ENCODE data around the gene LAYN. TPM values are rescaled to one million over a fixed set of nuclear protein-coding genes. Genes with fewer than 3 reads are reported as not detected.

Gene LAYN
- polyA plus RNA-seq, 2 of the 4 experiments (the other 2 are of a cell fraction): 4.1 to 9.0 TPM

DNA sequence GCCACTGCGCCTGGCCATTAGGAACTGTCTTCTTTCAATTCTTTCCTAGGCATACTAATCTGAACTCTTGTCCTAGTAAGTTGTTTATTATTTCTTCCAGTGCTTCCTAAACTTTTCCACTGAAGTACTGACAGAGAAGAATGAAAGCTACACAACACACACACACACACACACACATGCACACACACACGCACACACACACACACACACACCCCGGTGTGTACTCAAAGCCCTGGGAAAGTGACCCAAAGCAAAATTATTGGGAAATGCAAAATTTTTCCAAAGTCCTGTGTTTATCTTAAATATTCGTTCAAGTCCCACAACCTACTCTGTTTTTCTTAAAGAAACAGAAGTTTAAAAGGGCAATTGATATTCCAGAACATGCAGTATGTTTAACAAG is 42.4 kb downstream of the LAYN start:
- DNase-seq (ENCODE audit: low read depth in 1 of 2, low spot score in 1 of 2): no peak
- Histone ChIP-seq H3K4me1 (no peaks in the 10 kb centered on the region), H3K9me3 (no peaks in the 10 kb centered on the region), H3K27ac (no peak overlapping the region), H3K4me3 (no peak overlapping the region), H3K4me2 (no peak overlapping the region)
- WGBS (ENCODE audit: missing lambda C conversion rate): 72% methylated on average over 4 of the region's 4 CpGs
- CTCF ChIA-PET: interaction anchor here (1.1 to 1.2 kb wide), 2 partner anchors 194 to 195 kb away, joined by 3 to 4 read pairs; no protein-coding TSS in a partner anchor
- TF ChIP-seq HDAC2 (IDR thresholded peaks at IDR 0.05) (no peak), RAD21 (conservative IDR thresholded peaks at IDR 0.05 in 1 of 2, IDR thresholded peaks at IDR 0.05 in 1 of 2) (no peak), HEYL (CRISPR knock-in tag; IDR thresholded peaks at IDR 0.05) (no peak), RCOR1 (IDR thresholded peaks at IDR 0.05; ENCODE audit: low read depth, low read length) (no peak), HOXB5 (CRISPR knock-in tag; IDR thresholded peaks at IDR 0.05) (no peak), KDM5A (IDR thresholded peaks at IDR 0.05) (no peak), RARB (CRISPR knock-in tag; IDR thresholded peaks at IDR 0.05) (no peak), REST (IDR thresholded peaks at IDR 0.05) (no peak), CTCF (IDR thresholded peaks at IDR 0.05) (no peak), MAFK (IDR thresholded peaks at IDR 0.05; ENCODE audit: partially characterized antibody) (no peak)
- POLR2A ChIA-PET: no interaction called here
- ATAC-seq: no peak
- FAIRE-seq: no peak

GRCh38 chr11:111585371-111585770 is 44.9 kb downstream of the LAYN start:
- no peak overlapping the region for H3K4me2 ChIP-seq
- ATAC-seq: no peak
- CTCF ChIA-PET: interaction anchor here (1.4 to 7.3 kb wide), 2 partner anchors 19 to 192 kb away, joined by 4 to 59 read pairs; no protein-coding TSS in a partner anchor

More at GRCh38 chr11:111585371-111585770, 44.9 kb downstream of the LAYN start:
- TF ChIP-seq CTCF (IDR thresholded peaks at IDR 0.05) (no peak), HEYL (CRISPR knock-in tag; IDR thresholded peaks at IDR 0.05) (no peak), HOXB13 (CRISPR knock-in tag; IDR thresholded peaks at IDR 0.05; ENCODE audit: low read depth) (no peak), POLR2AphosphoS2 (conservative IDR thresholded peaks at IDR 0.05; ENCODE audit: low read length) (no peak), NFE2L2 (conservative IDR thresholded peaks at IDR 0.05; ENCODE audit: low read length) (no peak), ZNF302 (CRISPR knock-in tag; IDR thresholded peaks at IDR 0.05) (no peak), HOXB5 (CRISPR knock-in tag; IDR thresholded peaks at IDR 0.05) (no peak), FOSL2 (IDR thresholded peaks at IDR 0.05) (no peak), FOSL2 (CRISPR knock-in tag; IDR thresholded peaks at IDR 0.05) (no peak), SREBF2 (IDR thresholded peaks at IDR 0.05) (no peak), RFX5 (IDR thresholded peaks at IDR 0.05) (no peak), EP300 (IDR thresholded peaks at IDR 0.05) (no peak), CHD4 (IDR thresholded peaks at IDR 0.05; ENCODE audit: borderline replicate concordance) (no peak), KDM1A (IDR thresholded peaks at IDR 0.05; ENCODE audit: low read depth) (no peak), USF2 (IDR thresholded peaks at IDR 0.05) (no peak)
- POLR2A ChIA-PET: no interaction called here
- Histone ChIP-seq H3K9me3 (no peaks in the 10 kb centered on the region), H3K27ac (no peak overlapping the region), H3K4me1 (no peaks in the 10 kb centered on the region), H3K4me3 (no peak overlapping the region)
- 42% methylated on average over 2 of the region's 2 CpGs for WGBS (ENCODE audit: missing lambda C conversion rate)
- FAIRE-seq (no peak), DNase-seq (ENCODE audit: low read depth in 1 of 2, low spot score in 1 of 2) (no peak)

Data from A549 (cell line).